ENCODE measurements around the gene G3BP1. TPM values are rescaled to one million over a fixed set of nuclear protein-coding genes. Genes with fewer than 3 reads are reported as not detected.
"Not testable (repeated sequence)": the region's sequence is repeated elsewhere in the genome, so short reads cannot be mapped to it uniquely, and the experiment has no call there.

Gene G3BP1
- 50.3 TPM for polyA plus RNA-seq (2013, experiment 1 of 2)
- 51.5 TPM for polyA plus RNA-seq (2013, experiment 2 of 2)

GRCh38 chr5:151771259-151772028 is at the start of gene G3BP1:
TSS of gene G3BP1 (plus strand) at chr5:151771954. CDS start at chr5:151786621, 14,667 bp downstream.
- peak within 1 kb of the TSS in 1 of 2 experiments; percentile 47 for H2BK12ac ChIP-seq (ENCODE audit: low read length in 2 of 2)
- H3K23ac ChIP-seq (ENCODE audit: low read length in 2 of 2) = peak within 1 kb of the TSS in 1 of 2 experiments; percentile 57
- peaks cover 4% of the 10 kb centered on the region for H3K79me1 ChIP-seq (replicated peaks; ENCODE audit: low read length, poor library complexity, severe bottlenecking)
- peak within 1 kb of the TSS; percentile 90 for H2BK5ac ChIP-seq (ENCODE audit: low read depth, low read length, poor library complexity, severe bottlenecking)
- H3K18ac ChIP-seq (ENCODE audit: low read depth in 1 of 2, low read length in 2 of 2) = peak within 1 kb of the TSS; percentile 88 to 99
- H3K4me1 ChIP-seq (ENCODE audit: control insufficient read depth, insufficient read depth, low read depth, low read length) = peaks cover 6% of the 10 kb centered on the region
- peak within 1 kb of the TSS; percentile 55 for H2AK5ac ChIP-seq (ENCODE audit: low read length, severe bottlenecking)
- peak within 1 kb of the TSS; percentile 84 for H2AFZ ChIP-seq (ENCODE audit: low read depth, low read length)
- no peaks in the 10 kb centered on the region for H3K36me3 ChIP-seq (ENCODE audit: control insufficient read depth in 1 of 2, insufficient read depth in 2 of 2, low read depth in 1 of 2, low read length in 2 of 2)
- H3K27me3 ChIP-seq (ENCODE audit: control insufficient read depth in 1 of 2, insufficient read depth in 1 of 2, low read length in 2 of 2) = no peaks in the 10 kb centered on the region
- peak within 1 kb of the TSS; percentile 93 for H2BK120ac ChIP-seq (ENCODE audit: low read depth, low read length)
- H3K27ac ChIP-seq (ENCODE audit: low read length, poor library complexity, severe bottlenecking) = peak within 1 kb of the TSS; percentile 97
- H2BK15ac ChIP-seq (ENCODE audit: low read depth, poor library complexity, severe bottlenecking) = peak within 1 kb of the TSS; percentile 60
- H3K4me2 ChIP-seq (ENCODE audit: low read length, poor library complexity, severe bottlenecking) = peak within 1 kb of the TSS; percentile 81
- H3K4ac ChIP-seq (ENCODE audit: low read depth in 1 of 2, low read length in 2 of 2) = peak within 1 kb of the TSS; percentile 96 to 97
- WGBS = 0% methylated on average over 42 of the region's 49 CpGs
- H3K9ac ChIP-seq (ENCODE audit: low read length) = peak within 1 kb of the TSS; percentile 99
- peak within 1 kb of the TSS; percentile 98 to 99 for H3K4me3 ChIP-seq (ENCODE audit: insufficient read depth in 1 of 2, low read depth in 1 of 2, low read length in 2 of 2)
- H3K9me3 ChIP-seq (ENCODE audit: control insufficient read depth, low read length) = no peaks in the 10 kb centered on the region
- peak within 1 kb of the TSS; percentile 99 for H4K91ac ChIP-seq (ENCODE audit: low read length)
- peak within 1 kb of the TSS; percentile 99 for H4K8ac ChIP-seq (ENCODE audit: low read length)
- peak within 1 kb of the TSS in 1 of 2 experiments; percentile 91 for H3K14ac ChIP-seq (ENCODE audit: low read length in 2 of 2)
- peak; percentile 100 for DNase-seq

- Histone ChIP-seq H4K91ac (ENCODE audit: low read length) (no peak overlapping the region), H3K4ac (ENCODE audit: low read depth in 1 of 2, low read length in 2 of 2) (no peak overlapping the region), H3K27ac (ENCODE audit: low read length, poor library complexity, severe bottlenecking) (no peak overlapping the region), H2AFZ (ENCODE audit: low read depth, low read length) (no peak overlapping the region), H3K4me2 (ENCODE audit: low read length, poor library complexity, severe bottlenecking) (no peak overlapping the region), H3K14ac (ENCODE audit: low read length in 2 of 2) (no peak overlapping the region), H2BK15ac (ENCODE audit: low read depth, poor library complexity, severe bottlenecking) (no peak overlapping the region), H3K9me3 (ENCODE audit: control insufficient read depth, low read length) (no peaks in the 10 kb centered on the region), H2BK120ac (ENCODE audit: low read depth, low read length) (no peak overlapping the region), H3K9ac (ENCODE audit: low read length) (no peak overlapping the region), H2BK5ac (ENCODE audit: low read depth, low read length, poor library complexity, severe bottlenecking) (no peak overlapping the region), H3K79me1 (replicated peaks; ENCODE audit: low read length, poor library complexity, severe bottlenecking) (no peaks in the 10 kb centered on the region), H2AK5ac (ENCODE audit: low read length, severe bottlenecking) (no peak overlapping the region), H3K36me3 (ENCODE audit: control insufficient read depth in 1 of 2, insufficient read depth in 2 of 2, low read depth in 1 of 2, low read length in 2 of 2) (no peaks in the 10 kb centered on the region), H3K4me3 (ENCODE audit: insufficient read depth in 1 of 2, low read depth in 1 of 2, low read length in 2 of 2) (no peak overlapping the region), H4K8ac (ENCODE audit: low read length) (no peak overlapping the region), H2BK12ac (ENCODE audit: low read length in 2 of 2) (no peak overlapping the region), H3K18ac (ENCODE audit: low read depth in 1 of 2, low read length in 2 of 2) (no peak overlapping the region), H3K23ac (ENCODE audit: low read length in 2 of 2) (no peak overlapping the region), H3K27me3 (ENCODE audit: control insufficient read depth in 1 of 2, insufficient read depth in 1 of 2, low read length in 2 of 2) (no peaks in the 10 kb centered on the region), H3K4me1 (ENCODE audit: control insufficient read depth, insufficient read depth, low read depth, low read length) (no peaks in the 10 kb centered on the region)
- DNase-seq = no peak
Measured at GRCh38 chr5:151722546-151722945, 49.2 kb upstream of the G3BP1 start.

- Histone ChIP-seq H3K23ac (ENCODE audit: low read length in 2 of 2) (no peak overlapping the region), H3K9me3 (ENCODE audit: control insufficient read depth, low read length) (no peaks in the 10 kb centered on the region), H3K36me3 (ENCODE audit: control insufficient read depth in 1 of 2, insufficient read depth in 2 of 2, low read depth in 1 of 2, low read length in 2 of 2) (no peaks in the 10 kb centered on the region), H3K14ac (ENCODE audit: low read length in 2 of 2) (no peak overlapping the region), H2BK120ac (ENCODE audit: low read depth, low read length) (no peak overlapping the region), H2BK5ac (ENCODE audit: low read depth, low read length, poor library complexity, severe bottlenecking) (no peak overlapping the region), H2BK12ac (ENCODE audit: low read length in 2 of 2) (no peak overlapping the region), H3K4me1 (ENCODE audit: control insufficient read depth, insufficient read depth, low read depth, low read length) (no peaks in the 10 kb centered on the region), H3K18ac (ENCODE audit: low read depth in 1 of 2, low read length in 2 of 2) (no peak overlapping the region), H3K27ac (ENCODE audit: low read length, poor library complexity, severe bottlenecking) (no peak overlapping the region), H3K4me2 (ENCODE audit: low read length, poor library complexity, severe bottlenecking) (no peak overlapping the region), H2BK15ac (ENCODE audit: low read depth, poor library complexity, severe bottlenecking) (no peak overlapping the region), H4K8ac (ENCODE audit: low read length) (no peak overlapping the region), H4K91ac (ENCODE audit: low read length) (no peak overlapping the region), H3K27me3 (ENCODE audit: control insufficient read depth in 1 of 2, insufficient read depth in 1 of 2, low read length in 2 of 2) (no peaks in the 10 kb centered on the region), H2AK5ac (ENCODE audit: low read length, severe bottlenecking) (no peak overlapping the region), H3K79me1 (replicated peaks; ENCODE audit: low read length, poor library complexity, severe bottlenecking) (no peaks in the 10 kb centered on the region), H3K4me3 (ENCODE audit: insufficient read depth in 1 of 2, low read depth in 1 of 2, low read length in 2 of 2) (no peak overlapping the region), H3K4ac (ENCODE audit: low read depth in 1 of 2, low read length in 2 of 2) (no peak overlapping the region), H2AFZ (ENCODE audit: low read depth, low read length) (no peak overlapping the region), H3K9ac (ENCODE audit: low read length) (no peak overlapping the region)
- WGBS = 98% methylated on average over 2 of the region's 2 CpGs
- DNase-seq = no peak
Measured at GRCh38 chr5:151724360-151724759, 47.4 kb upstream of the G3BP1 start.

- H3K18ac ChIP-seq (ENCODE audit: low read depth in 1 of 2, low read length in 2 of 2); H2BK12ac ChIP-seq (ENCODE audit: low read length in 2 of 2); H2AK5ac ChIP-seq (ENCODE audit: low read length, severe bottlenecking); H3K14ac ChIP-seq (ENCODE audit: low read length in 2 of 2); H3K23ac ChIP-seq (ENCODE audit: low read length in 2 of 2); H3K36me3 ChIP-seq (ENCODE audit: control insufficient read depth in 1 of 2, insufficient read depth in 2 of 2, low read depth in 1 of 2, low read length in 2 of 2); H2AFZ ChIP-seq (ENCODE audit: low read depth, low read length); H3K27me3 ChIP-seq (ENCODE audit: control insufficient read depth in 1 of 2, insufficient read depth in 1 of 2, low read length in 2 of 2); H3K79me1 ChIP-seq (replicated peaks; ENCODE audit: low read length, poor library complexity, severe bottlenecking); H3K4me2 ChIP-seq (ENCODE audit: low read length, poor library complexity, severe bottlenecking); H3K4ac ChIP-seq (ENCODE audit: low read depth in 1 of 2, low read length in 2 of 2); H2BK5ac ChIP-seq (ENCODE audit: low read depth, low read length, poor library complexity, severe bottlenecking); H3K27ac ChIP-seq (ENCODE audit: low read length, poor library complexity, severe bottlenecking); H4K91ac ChIP-seq (ENCODE audit: low read length); H3K9ac ChIP-seq (ENCODE audit: low read length); H3K4me1 ChIP-seq (ENCODE audit: control insufficient read depth, insufficient read depth, low read depth, low read length); H3K4me3 ChIP-seq (ENCODE audit: insufficient read depth in 1 of 2, low read depth in 1 of 2, low read length in 2 of 2); H2BK15ac ChIP-seq (ENCODE audit: low read depth, poor library complexity, severe bottlenecking); H2BK120ac ChIP-seq (ENCODE audit: low read depth, low read length); H3K9me3 ChIP-seq (ENCODE audit: control insufficient read depth, low read length); H4K8ac ChIP-seq (ENCODE audit: low read length): not testable (repeated sequence)
- peak; percentile 70 for DNase-seq
- 34% methylated on average over 3 of the region's 5 CpGs for WGBS
Measured at GRCh38 chr5:151729597-151729996, 42.2 kb upstream of the G3BP1 start.

Measured in mesenchymal stem cell (in vitro differentiated cells and primary cell).